Gastroesophageal sphincter (tissue), 3 donors: ENCODE measurements around the gene SNED1.

ENCODE experiments used
- CTCF ChIP-seq, 4 experiments: fragments of 200-600 bp in 2 of 4; fragments of 450-650 bp in 2 of 4; sonication (generic) in 1 of 4; IDR thresholded peaks; one replicate each; pipeline ENCODE4 v1.5.1; 2017 to 2019; ENCODE audit warnings: antibody characterized with exemption in 4 of 4, mild to moderate bottlenecking in 2 of 4, moderate library complexity in 2 of 4
- EP300 ChIP-seq: sonication (generic); formaldehyde crosslinking; IDR thresholded peaks from one replicate; pipeline ENCODE4 v1.6.1; 2017; ENCODE audit warnings: antibody characterized with exemption, mild to moderate bottlenecking
- POLR2A ChIP-seq, 2 donors: fragments of 450-650 bp; IDR thresholded peaks; one replicate each; pipeline ENCODE4 v1.6.1; 2017; ENCODE audit warnings: antibody characterized with exemption in 2 of 2, mild to moderate bottlenecking in 2 of 2, moderate library complexity in 1 of 2
- POLR2AphosphoS5 ChIP-seq: sonication (generic); formaldehyde crosslinking; IDR thresholded peaks from one replicate; pipeline ENCODE4 v1.6.1; 2017; ENCODE audit warnings: antibody characterized with exemption

GRCh38 chr2:240958366-240959213 is 39.8 kb upstream of the SNED1 start:
- no peak for TF ChIP-seq POLR2A (IDR thresholded peaks at IDR 0.05)
- no peak for TF ChIP-seq CTCF (IDR thresholded peaks at IDR 0.05)
- no peak for TF ChIP-seq POLR2AphosphoS5
- TF ChIP-seq EP300: no peak
